HEK293 (cell line): ENCODE measurements around the gene NLE1.

Source experiments
- CTCF ChIA-PET: fragments of 350-600 bp; formaldehyde crosslinking; extraction: SDS; loops from one replicate; lab custom pipeline; 2021; ENCODE audit warnings: antibody characterized with exemption; lab: Yijun Ruan, JAX
- POLR2A ChIA-PET: fragments of 300-600 bp; formaldehyde crosslinking; extraction: SDS; loops from one replicate; lab custom pipeline; 2020; ENCODE audit warnings: antibody characterized with exemption, inconsistent platforms; lab: Yijun Ruan, JAX
- H3K27ac ChIP-seq: fragments of 200-500 bp; sonication (Bioruptor generic); 2 replicates; pipeline ENCODE4 v1.5.1; 2014; ENCODE audit warnings: low read depth, low read length, control low read depth, inconsistent platforms; ENCODE audit errors: extremely low read depth
- H3K36me3 ChIP-seq, 2 experiments: fragments of 200-500 bp in 1 of 2; sonication (Bioruptor generic) in 1 of 2; 1 replicate in 1 of 2; 2 replicates in 1 of 2; pipeline ENCODE4 v1.5.1; 2014 to 2017; ENCODE audit warnings: inconsistent platforms in 2 of 2, low read length in 2 of 2; ENCODE audit not compliant: control insufficient read depth in 2 of 2, insufficient read depth in 1 of 2
- H3K4me1 ChIP-seq: fragments of 200-500 bp; sonication (Bioruptor generic); 2 replicates; pipeline ENCODE4 v1.5.1; 2014; ENCODE audit warnings: mild to moderate bottlenecking, low read length, inconsistent platforms; ENCODE audit not compliant: control insufficient read depth, insufficient read depth
- H3K4me3 ChIP-seq: 2 replicates; pipeline ENCODE4 v1.5.1; 2011; ENCODE audit warnings: low read depth, mild to moderate bottlenecking, control low read depth, low read length, moderate library complexity
- H3K9me3 ChIP-seq: fragments of 200-500 bp; sonication (Bioruptor generic); 2 replicates; pipeline ENCODE4 v1.5.1; 2014; ENCODE audit warnings: low read depth, low read length, inconsistent platforms; ENCODE audit not compliant: control insufficient read depth, insufficient read depth
- KLF10 ChIP-seq: fragments of 450-650 bp; IDR thresholded peaks from 2 replicates; pipeline ENCODE4 v1.5.1; 2018; ENCODE audit warnings: missing biosample characterization, mild to moderate bottlenecking, missing genetic modification characterization
- KLF7 ChIP-seq: fragments of 450-650 bp; formaldehyde crosslinking; IDR thresholded peaks from 2 replicates; pipeline ENCODE4 v1.5.1; 2016; ENCODE audit warnings: missing biosample characterization, missing genetic modification characterization, borderline replicate concordance
- PRDM6 ChIP-seq: fragments of 450-650 bp; formaldehyde crosslinking; IDR thresholded peaks from 2 replicates; pipeline ENCODE4 v1.5.1; 2017; ENCODE audit warnings: missing biosample characterization, missing genetic modification characterization
- REST ChIP-seq: fragments of 450-650 bp; formaldehyde crosslinking; IDR thresholded peaks from 2 replicates; pipeline ENCODE4 v1.5.1; 2016; ENCODE audit warnings: missing biosample characterization, missing genetic modification characterization
- WT1 ChIP-seq: fragments of 450-650 bp; formaldehyde crosslinking; IDR thresholded peaks from 2 replicates; pipeline ENCODE4 v1.5.1; 2016; ENCODE audit warnings: missing biosample characterization, missing genetic modification characterization
- ZBTB26 ChIP-seq: fragments of 450-650 bp; formaldehyde crosslinking; optimal IDR thresholded peaks from 2 replicates; pipeline ENCODE3; 2016; ENCODE audit warnings: missing biosample characterization, mild to moderate bottlenecking, missing genetic modification characterization
- ZBTB48 ChIP-seq: fragments of 450-650 bp; formaldehyde crosslinking; IDR thresholded peaks from 2 replicates; pipeline ENCODE4 v1.5.1; 2016; ENCODE audit warnings: missing biosample characterization, missing genetic modification characterization
- ZFP3 ChIP-seq: fragments of 450-650 bp; formaldehyde crosslinking; IDR thresholded peaks from 2 replicates; pipeline ENCODE4 v1.5.1; 2016; ENCODE audit warnings: low read depth, missing biosample characterization, missing genetic modification characterization
- ZIC2 ChIP-seq: fragments of 450-650 bp; formaldehyde crosslinking; IDR thresholded peaks from 2 replicates; pipeline ENCODE4 v1.5.1; 2016; ENCODE audit warnings: missing biosample characterization, missing genetic modification characterization
- ZNF114 ChIP-seq: fragments of 450-650 bp; formaldehyde crosslinking; IDR thresholded peaks from 2 replicates; pipeline ENCODE4 v1.5.0; 2017; ENCODE audit warnings: missing biosample characterization, missing genetic modification characterization
- ZNF121 ChIP-seq: fragments of 450-650 bp; formaldehyde crosslinking; IDR thresholded peaks from 2 replicates; pipeline ENCODE4 v1.5.1; 2016; ENCODE audit warnings: missing biosample characterization, missing genetic modification characterization
- ZNF140 ChIP-seq: fragments of 450-650 bp; formaldehyde crosslinking; IDR thresholded peaks from 2 replicates; pipeline ENCODE4 v1.5.1; 2016; ENCODE audit warnings: missing biosample characterization, missing genetic modification characterization
- ZNF18 ChIP-seq: fragments of 450-650 bp; formaldehyde crosslinking; IDR thresholded peaks from 2 replicates; pipeline ENCODE4 v1.5.1; 2016; ENCODE audit warnings: missing biosample characterization, missing genetic modification characterization
- ZNF202 ChIP-seq: fragments of 450-650 bp; formaldehyde crosslinking; IDR thresholded peaks from 2 replicates; pipeline ENCODE4 v1.5.1; 2016; ENCODE audit warnings: missing biosample characterization, missing genetic modification characterization, borderline replicate concordance
- ZNF214 ChIP-seq: fragments of 450-650 bp; formaldehyde crosslinking; IDR thresholded peaks from 2 replicates; pipeline ENCODE4 v1.5.1; 2017; ENCODE audit warnings: missing biosample characterization, mild to moderate bottlenecking, missing genetic modification characterization, borderline replicate concordance
- ZNF23 ChIP-seq: fragments of 450-650 bp; formaldehyde crosslinking; IDR thresholded peaks from 2 replicates; pipeline ENCODE4 v1.5.1; 2016; ENCODE audit warnings: missing biosample characterization, missing genetic modification characterization, borderline replicate concordance
- ZNF354C ChIP-seq: fragments of 450-650 bp; formaldehyde crosslinking; IDR thresholded peaks from 2 replicates; pipeline ENCODE4 v1.5.1; 2016; ENCODE audit warnings: missing biosample characterization, missing genetic modification characterization, low read depth, borderline replicate concordance
- ZNF580 ChIP-seq: fragments of 450-650 bp; formaldehyde crosslinking; IDR thresholded peaks from 2 replicates; pipeline ENCODE4 v1.5.1; 2016; ENCODE audit warnings: missing biosample characterization, missing genetic modification characterization
- ZNF596 ChIP-seq: fragments of 450-650 bp; IDR thresholded peaks from 2 replicates; pipeline ENCODE4 v1.5.0; 2018; ENCODE audit warnings: missing biosample characterization, mild to moderate bottlenecking, missing genetic modification characterization, moderate library complexity
- ZNF670 ChIP-seq: fragments of 450-650 bp; formaldehyde crosslinking; IDR thresholded peaks from 2 replicates; pipeline ENCODE4 v1.5.1; 2016; ENCODE audit warnings: missing biosample characterization, missing genetic modification characterization, low read depth
- ZNF692 ChIP-seq: fragments of 450-650 bp; formaldehyde crosslinking; IDR thresholded peaks from 2 replicates; pipeline ENCODE4 v1.5.1; 2016; ENCODE audit warnings: missing biosample characterization, missing genetic modification characterization
- ZNF701 ChIP-seq: fragments of 450-650 bp; formaldehyde crosslinking; IDR thresholded peaks from 2 replicates; pipeline ENCODE4 v1.5.1; 2016; ENCODE audit warnings: missing biosample characterization, missing genetic modification characterization
- ZNF76 ChIP-seq: fragments of 450-650 bp; formaldehyde crosslinking; IDR thresholded peaks from 2 replicates; pipeline ENCODE4; 2016; ENCODE audit warnings: low read depth, missing biosample characterization, missing genetic modification characterization, borderline replicate concordance
- ZNF791 ChIP-seq: fragments of 450-650 bp; formaldehyde crosslinking; IDR thresholded peaks from 2 replicates; pipeline ENCODE4 v1.5.1; 2016; ENCODE audit warnings: missing biosample characterization, missing genetic modification characterization

NLE1 gene

GRCh38 chr17:35187481-35187880, 45.4 kb upstream of the NLE1 start:
- H3K4me1 ChIP-seq, result no peaks in the 10 kb centered on the region
- no peak for TF ChIP-seq PRDM6 (tag by site-specific recombination)
- no peak for TF ChIP-seq ZNF18 (tag by site-specific recombination)
- no peak for TF ChIP-seq ZNF791 (tag by site-specific recombination)
- no peak for TF ChIP-seq ZNF214
- no peak for TF ChIP-seq ZNF670 (tag by site-specific recombination)
- TF ChIP-seq ZNF202 (tag by site-specific recombination), result no peak
- no peak for TF ChIP-seq ZNF596 (tag by site-specific recombination)
- no peak for TF ChIP-seq KLF7 (tag by site-specific recombination)
- TF ChIP-seq REST (tag by site-specific recombination), result no peak
- TF ChIP-seq WT1 (tag by site-specific recombination), result no peak
- TF ChIP-seq, all 188 proteins: peak for 0
- no peaks in the 10 kb centered on the region for H3K36me3 ChIP-seq

GRCh38 chr17:35185849-35186248, 43.7 kb upstream of the NLE1 start:
- CTCF ChIA-PET, result interaction anchor here (0.9 kb wide), 1 partner anchor 347 kb away, joined by 3 read pairs; no protein-coding TSS in a partner anchor
- H3K9me3 ChIP-seq, result no peaks in the 10 kb centered on the region

More at GRCh38 chr17:35187481-35187880, 45.4 kb upstream of the NLE1 start:
- ChIA-PET POLR2A (no interaction called here), CTCF (interaction anchor here (0.8 to 1.1 kb wide), 2 partner anchors 17 to 124 kb away, joined by 3 to 4 read pairs; no protein-coding TSS in a partner anchor)
- Histone ChIP-seq H3K27ac (no peak overlapping the region), H3K9me3 (no peaks in the 10 kb centered on the region), H3K4me3 (no peak overlapping the region)

GRCh38 chr17:35184274-35184673, 42.2 kb upstream of the NLE1 start:
- POLR2A ChIA-PET, result interaction anchor here (0.6 kb wide), 1 partner anchor 17 kb away, joined by 4 read pairs; no protein-coding TSS in a partner anchor
- TF ChIP-seq ZNF23 (no peak), ZNF354C (tag by site-specific recombination) (no peak), ZNF791 (tag by site-specific recombination) (no peak), ZNF701 (tag by site-specific recombination) (no peak), ZFP3 (no peak), ZNF114 (tag by site-specific recombination) (no peak), ZBTB48 (tag by site-specific recombination) (no peak), ZNF580 (tag by site-specific recombination) (no peak), ZBTB26 (no peak), KLF7 (tag by site-specific recombination) (no peak), ZNF692 (tag by site-specific recombination) (no peak)

More at GRCh38 chr17:35185849-35186248, 43.7 kb upstream of the NLE1 start:
- Histone ChIP-seq H3K4me3 (no peak overlapping the region), H3K36me3 (no peaks in the 10 kb centered on the region), H3K4me1 (no peaks in the 10 kb centered on the region), H3K27ac (no peak overlapping the region)
- POLR2A ChIA-PET, result no interaction called here
- no peak for TF ChIP-seq KLF10 (tag by site-specific recombination)
- TF ChIP-seq ZNF76 (tag by site-specific recombination), result no peak
- TF ChIP-seq ZNF140 (tag by site-specific recombination), result no peak
- TF ChIP-seq ZNF121 (tag by site-specific recombination), result no peak
- no peak for TF ChIP-seq ZIC2 (tag by site-specific recombination)

More at GRCh38 chr17:35184274-35184673, 42.2 kb upstream of the NLE1 start:
- no peaks in the 10 kb centered on the region for H3K4me1 ChIP-seq
- H3K27ac ChIP-seq, result no peak overlapping the region
- CTCF ChIA-PET, result interaction anchor here (0.6 to 0.9 kb wide), 2 partner anchors 85 to 404 kb away, joined by 3 read pairs; no protein-coding TSS in a partner anchor
- H3K9me3 ChIP-seq, result no peaks in the 10 kb centered on the region
- no peak overlapping the region for H3K4me3 ChIP-seq
- no peaks in the 10 kb centered on the region for H3K36me3 ChIP-seq
